ENCODE results near the gene TTYH1.

The TTYH1 gene

GRCh38 chr19:54415208-54415900 is at the start of gene TTYH1:
Gene TTYH1 (plus strand): TSS chr19:54415464. CDS start chr19:54415553, 89 bp downstream.
- TF ChIP-seq CTCF (IDR thresholded peaks at IDR 0.05), result no peak

GRCh38 chr19:54366811-54367210 is 48.5 kb upstream of the TTYH1 start:
- TF ChIP-seq CTCF (IDR thresholded peaks at IDR 0.05), result no peak

GRCh38 chr19:54369082-54369687 is 46.1 kb upstream of the TTYH1 start:
- TF ChIP-seq CTCF (IDR thresholded peaks at IDR 0.05), result no peak

- TF ChIP-seq CTCF (IDR thresholded peaks at IDR 0.05), result no peak
These were observed 41.3 kb upstream of the TTYH1 start for GRCh38 chr19:54373781-54374631.

- no peak for TF ChIP-seq CTCF (IDR thresholded peaks at IDR 0.05)
These were observed 38.5 kb upstream of the TTYH1 start for GRCh38 chr19:54376610-54377285.

GRCh38 chr19:54379187-54379678 is 36.0 kb upstream of the TTYH1 start:
- TF ChIP-seq CTCF (IDR thresholded peaks at IDR 0.05), result no peak

- TF ChIP-seq CTCF (IDR thresholded peaks at IDR 0.05), result no peak
These were observed 34.4 kb upstream of the TTYH1 start for GRCh38 chr19:54380897-54381296.

All from LNCAP (cell line).